ENCODE results near the gene RAP2B.
"Not testable (repeated sequence)": the region's sequence is repeated elsewhere in the genome, so short reads cannot be mapped to it uniquely, and the experiment has no call there.

Gene RAP2B

DNA sequence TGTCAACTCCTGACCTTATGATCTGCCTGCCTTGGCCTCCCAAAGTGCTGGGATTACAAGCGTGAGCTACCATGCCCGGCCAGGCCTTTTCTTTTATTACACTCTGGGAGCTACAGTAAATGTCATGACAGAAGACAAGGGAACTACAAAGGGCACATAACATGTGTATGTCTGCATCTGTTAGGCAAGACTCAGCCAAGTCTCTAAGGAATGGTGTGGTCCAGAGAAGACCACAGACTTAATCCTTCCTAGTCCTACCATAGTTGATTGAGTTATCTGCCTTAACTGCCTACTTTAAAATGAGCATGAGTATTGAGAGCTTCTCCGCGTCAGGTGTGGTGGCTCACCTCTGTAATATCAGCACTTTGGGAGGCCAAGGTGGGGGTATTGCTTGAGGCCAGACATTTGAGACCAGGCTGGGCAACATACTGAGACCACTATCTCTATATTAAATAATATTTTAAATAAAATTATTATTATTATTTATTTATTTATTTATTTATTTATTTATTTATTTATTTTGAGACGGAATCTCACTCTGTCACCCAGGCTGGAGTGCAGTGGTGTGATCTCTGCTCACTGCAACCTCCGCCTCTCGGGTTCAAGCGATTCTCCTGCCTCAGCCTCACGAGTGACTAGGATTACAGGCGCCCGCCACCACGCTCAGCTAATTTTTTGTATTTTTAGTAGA lies 31.9 kb downstream of the RAP2B start:
- DNase-seq (ENCODE audit: low read depth) = not testable (repeated sequence)

DNA sequence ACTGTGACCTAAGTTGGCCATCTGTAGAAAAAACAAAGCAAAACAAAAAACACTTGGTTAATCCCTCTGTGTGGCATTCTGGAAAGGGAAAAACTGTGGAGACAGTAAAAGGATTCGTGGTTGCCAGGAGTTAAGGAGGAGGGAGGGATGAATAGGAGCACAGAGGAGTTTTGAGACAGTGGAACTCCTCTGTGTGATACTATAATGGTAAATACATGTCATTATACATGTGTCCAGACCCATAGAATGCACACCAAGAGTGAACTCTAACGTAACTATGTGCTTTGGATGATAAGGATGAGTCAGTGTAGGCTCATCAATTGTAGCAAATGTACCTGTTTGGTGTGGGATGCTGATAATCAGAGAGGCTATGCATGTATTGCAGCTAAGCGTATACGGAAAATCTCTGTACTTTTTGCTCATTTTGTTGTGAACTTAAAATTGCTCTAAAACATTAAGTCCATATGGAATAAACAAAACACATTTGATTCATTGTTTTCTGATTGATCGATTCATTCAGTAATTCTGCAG lies 33.4 kb downstream of the RAP2B start:
- no peak for DNase-seq (ENCODE audit: low read depth)

DNA sequence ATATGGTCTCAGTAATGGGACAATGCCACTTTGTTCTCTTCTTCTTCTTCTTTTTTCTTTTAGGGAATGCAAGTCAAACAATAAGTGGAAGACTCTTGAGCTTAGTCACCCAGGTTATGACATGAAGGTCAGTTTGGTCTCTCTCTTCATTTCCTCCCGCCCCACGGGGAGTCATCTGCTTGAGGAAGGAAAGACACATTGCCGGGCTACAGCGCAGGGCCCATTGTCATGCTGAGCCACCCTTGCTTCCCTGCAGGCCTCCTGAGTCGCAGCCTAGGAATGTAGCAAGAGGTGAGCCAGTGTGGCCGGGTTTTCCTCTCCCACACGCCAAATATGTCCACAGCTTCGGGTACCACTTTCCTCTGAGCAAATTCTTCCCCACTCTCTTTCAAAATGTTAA lies 47.6 kb downstream of the RAP2B start:
- DNase-seq (ENCODE audit: low read depth) = no peak

DNA sequence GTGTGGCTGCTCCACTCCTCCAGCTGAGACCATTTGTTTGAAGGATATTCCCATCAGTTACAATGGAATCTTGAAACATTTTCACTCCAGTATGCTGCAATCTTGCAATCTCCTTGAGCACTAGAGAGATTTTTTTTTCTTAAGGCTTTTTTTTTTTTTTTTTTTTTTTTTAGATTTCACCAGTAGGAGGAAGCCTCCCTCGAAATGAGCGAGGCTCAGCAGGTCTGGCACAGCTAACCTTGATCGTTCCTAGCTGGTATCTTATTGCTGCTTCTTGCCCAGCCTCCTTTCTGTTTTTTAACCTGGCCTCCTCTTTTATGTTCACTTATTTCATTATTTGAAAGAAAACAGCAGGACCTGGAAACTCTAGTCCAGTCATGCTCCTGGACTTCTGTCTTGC lies 48.1 kb downstream of the RAP2B start:
- no peak for DNase-seq (ENCODE audit: low read depth)

DNA sequence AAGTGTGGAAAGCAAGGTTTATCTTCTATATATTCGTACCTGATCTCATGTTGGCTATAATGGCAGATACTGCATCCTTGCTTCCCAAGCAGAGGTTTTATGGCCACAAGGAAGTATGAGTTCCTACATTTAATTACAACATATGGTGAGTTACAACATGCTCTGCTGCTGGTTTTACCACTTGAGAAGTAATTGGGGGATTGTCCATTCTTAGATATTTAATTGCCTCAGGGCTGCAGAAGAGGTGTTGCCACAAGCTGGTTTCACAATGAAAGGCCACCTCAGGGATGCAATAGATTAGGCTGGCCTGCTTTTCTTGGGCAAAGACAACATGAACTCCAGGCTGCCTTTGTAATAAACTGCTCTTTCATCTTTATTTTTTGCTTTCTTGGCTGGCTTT lies 48.6 kb downstream of the RAP2B start:
- no peak for DNase-seq (ENCODE audit: low read depth)

DNA sequence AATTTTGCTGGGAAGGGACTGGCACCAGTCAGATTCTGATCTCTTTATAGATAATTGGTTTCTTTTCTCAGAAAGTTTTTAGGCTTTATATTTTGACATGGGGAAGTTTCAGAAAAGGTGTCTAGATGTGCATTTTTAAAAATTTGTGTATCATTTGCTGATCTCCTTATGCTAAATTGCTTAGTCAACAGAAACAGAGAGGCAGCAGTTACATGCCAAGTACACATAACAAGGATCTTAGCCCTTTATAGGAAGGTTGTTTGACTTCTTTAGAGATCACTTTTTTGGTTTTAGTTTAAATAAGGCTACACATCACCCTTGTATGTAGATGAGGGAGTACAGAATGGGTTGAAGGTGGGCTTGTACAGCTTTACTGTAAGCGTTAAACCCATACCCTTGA lies 53.5 kb downstream of the RAP2B start:
- DNase-seq (ENCODE audit: low read depth) = no peak

DNA sequence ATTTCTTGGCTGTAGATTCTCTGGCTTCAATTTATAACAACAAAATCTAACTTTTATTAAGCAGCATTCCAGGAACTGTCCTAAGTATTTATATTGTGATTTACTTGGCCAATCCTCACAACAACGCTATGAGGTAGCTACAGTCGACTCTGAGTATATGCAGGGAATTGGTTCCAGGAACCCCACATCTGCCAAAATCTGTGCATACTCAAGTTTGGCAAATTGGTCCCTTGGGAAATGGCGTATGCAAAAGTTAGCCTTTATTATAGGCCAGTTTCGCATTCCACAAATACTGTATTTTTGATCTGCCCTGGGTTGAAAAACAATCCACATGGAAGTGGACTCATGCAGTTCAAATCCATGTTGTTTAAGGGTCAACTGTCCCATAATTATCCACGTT lies 53.9 kb downstream of the RAP2B start:
- DNase-seq (ENCODE audit: low read depth) = no peak

DNA sequence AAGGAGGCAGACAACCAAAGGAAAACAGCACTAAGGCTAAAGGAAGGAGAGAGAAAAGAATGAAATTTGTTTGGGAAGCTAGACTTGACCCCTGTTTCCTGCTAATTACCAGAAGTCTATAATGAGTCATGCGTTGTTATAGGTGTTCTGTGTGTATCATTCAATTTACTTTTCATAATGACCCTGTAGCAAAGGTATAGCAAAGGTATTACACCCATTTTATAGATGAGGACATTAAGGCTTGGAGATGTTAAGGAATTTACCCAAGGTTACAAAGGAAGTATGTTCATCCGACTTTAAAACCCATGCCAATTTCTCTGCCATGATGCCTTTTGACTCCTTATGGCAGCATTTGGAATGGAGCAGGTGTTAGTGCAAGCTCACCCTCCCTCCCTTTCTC lies 54.9 kb downstream of the RAP2B start:
- no peak for DNase-seq (ENCODE audit: low read depth)

DNA sequence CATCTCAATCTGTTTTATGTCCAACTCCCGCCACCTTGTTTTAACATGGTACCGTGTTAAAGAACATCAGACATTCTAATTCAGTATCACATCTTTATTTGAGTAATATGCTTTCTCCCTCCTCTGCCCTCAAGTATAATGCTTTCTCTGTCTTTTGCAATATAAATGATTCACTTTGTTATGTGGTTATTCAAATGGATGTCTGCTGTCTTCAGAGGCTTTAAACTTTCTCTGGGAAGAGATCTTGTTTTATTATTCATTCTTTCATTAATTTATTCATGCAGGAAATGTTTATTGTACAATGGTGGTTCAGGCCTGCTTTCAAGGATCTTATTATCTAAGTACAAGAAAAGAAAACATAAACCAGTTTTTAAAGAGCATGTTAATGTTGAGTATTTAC lies 57.1 kb downstream of the RAP2B start:
- no peak for DNase-seq (ENCODE audit: low read depth)
